CD4-positive, alpha-beta memory T cell (primary cell): ENCODE results near the gene MPL. TPM values are rescaled to one million over a fixed set of nuclear protein-coding genes. Genes with fewer than 3 reads are reported as not detected.
A peak's percentile ranks its signal among the peaks of the same experiment; 100 is the strongest.

Experiments
- CTCF ChIA-PET: fragments of 350-600 bp; sonication (Branson Sonifier 250); formaldehyde crosslinking; loops from one replicate; lab custom pipeline; 2021; ENCODE audit warnings: inconsistent platforms; ENCODE audit not compliant: partially characterized antibody; lab: Charles Lee
- POLR2A ChIA-PET: fragments of 350-600 bp; sonication (Branson Sonifier 250); formaldehyde crosslinking; loops from one replicate; lab custom pipeline; 2021; ENCODE audit not compliant: partially characterized antibody; lab: Charles Lee
- DNase-seq, 5 donors: peaks; one replicate each; pipeline versions ENCODE4 v3.0.0 to v3.0.0-alpha.2; 2020 to 2022; ENCODE audit warnings: mixed read lengths in 1 of 5
- H3K27ac ChIP-seq: one replicate; pipeline ENCODE4 v1.7.0; 2013; ENCODE audit warnings: low read depth, low read length
- H3K27me3 ChIP-seq: 2 replicates; pipeline ENCODE4 v1.7.0; 2013; ENCODE audit warnings: mild to moderate bottlenecking, low read length, moderate library complexity; ENCODE audit not compliant: insufficient read depth
- H3K36me3 ChIP-seq: 2 replicates; pipeline ENCODE4 v1.7.0; 2013; ENCODE audit warnings: mild to moderate bottlenecking, low read length, moderate library complexity; ENCODE audit not compliant: insufficient read depth
- H3K4me1 ChIP-seq: 2 replicates; pipeline ENCODE4 v1.7.0; 2013; ENCODE audit warnings: mild to moderate bottlenecking, low read length, moderate library complexity; ENCODE audit not compliant: insufficient read depth
- H3K4me3 ChIP-seq, 2 donors: one replicate each; pipeline ENCODE4 v1.7.0; 2013; ENCODE audit warnings: low read length in 2 of 2, mild to moderate bottlenecking in 1 of 2
- H3K9me3 ChIP-seq, 2 donors: one replicate each; pipeline ENCODE4 v1.7.0; 2013; ENCODE audit warnings: low read length in 2 of 2, control low read depth in 1 of 2; ENCODE audit not compliant: control insufficient read depth in 1 of 2
- H3K27ac Mint-ChIP-seq, 7 donors: one replicate each; pipeline ENCODE4 v1.8.0; 2020 to 2021; ENCODE audit warnings: mixed read lengths in 7 of 7, mild to moderate bottlenecking in 6 of 7, inconsistent platforms in 3 of 7, moderate library complexity in 3 of 7
- H3K27me3 Mint-ChIP-seq, 2 donors: one replicate each; pipeline ENCODE4 v1.8.0; 2020 to 2021; ENCODE audit warnings: mixed read lengths in 2 of 2
- H3K36me3 Mint-ChIP-seq, 2 donors: one replicate each; pipeline ENCODE4 v1.8.0; 2020 to 2021; ENCODE audit warnings: mixed read lengths in 2 of 2, inconsistent platforms in 1 of 2, mild to moderate bottlenecking in 1 of 2
- H3K4me1 Mint-ChIP-seq, 4 donors: one replicate each; pipeline ENCODE4 v1.8.0; 2020 to 2021; ENCODE audit warnings: mixed read lengths in 4 of 4, mild to moderate bottlenecking in 1 of 4
- H3K4me3 Mint-ChIP-seq, 8 donors: one replicate each; pipeline ENCODE4 v1.8.0; 2020 to 2021; ENCODE audit warnings: mixed read lengths in 8 of 8, mild to moderate bottlenecking in 7 of 8, moderate library complexity in 6 of 8, inconsistent platforms in 3 of 8
- H3K9me3 Mint-ChIP-seq, 8 donors: one replicate each; pipeline ENCODE4 v1.8.0; 2020 to 2021; ENCODE audit warnings: mixed read lengths in 8 of 8, mild to moderate bottlenecking in 5 of 8, inconsistent platforms in 3 of 8, moderate library complexity in 1 of 8
- intact Hi-C: fragments of 100-400 bp; cut with micrococcal nuclease; formaldehyde crosslinking; loops from one replicate; pipeline ENCODE4 v1.15.1; 2023
- polyA plus RNA-seq, 2 donors: library from polyadenylated mRNA; unstranded; fragments of 300-500 nt; fragmentation: Illumina TruSeq; gene quantifications; one replicate each; pipeline ENCODE4 v1.2.3, GENCODE V29; 2021
- total RNA-seq, 2 experiments: library from RNA; stranded (reverse); gene quantifications; one replicate each; pipeline ENCODE4 v1.2.3, GENCODE V29; 2021

The MPL gene
- total and polyA plus RNA-seq, 4 experiments from 2014 or later = not detected

DNA sequence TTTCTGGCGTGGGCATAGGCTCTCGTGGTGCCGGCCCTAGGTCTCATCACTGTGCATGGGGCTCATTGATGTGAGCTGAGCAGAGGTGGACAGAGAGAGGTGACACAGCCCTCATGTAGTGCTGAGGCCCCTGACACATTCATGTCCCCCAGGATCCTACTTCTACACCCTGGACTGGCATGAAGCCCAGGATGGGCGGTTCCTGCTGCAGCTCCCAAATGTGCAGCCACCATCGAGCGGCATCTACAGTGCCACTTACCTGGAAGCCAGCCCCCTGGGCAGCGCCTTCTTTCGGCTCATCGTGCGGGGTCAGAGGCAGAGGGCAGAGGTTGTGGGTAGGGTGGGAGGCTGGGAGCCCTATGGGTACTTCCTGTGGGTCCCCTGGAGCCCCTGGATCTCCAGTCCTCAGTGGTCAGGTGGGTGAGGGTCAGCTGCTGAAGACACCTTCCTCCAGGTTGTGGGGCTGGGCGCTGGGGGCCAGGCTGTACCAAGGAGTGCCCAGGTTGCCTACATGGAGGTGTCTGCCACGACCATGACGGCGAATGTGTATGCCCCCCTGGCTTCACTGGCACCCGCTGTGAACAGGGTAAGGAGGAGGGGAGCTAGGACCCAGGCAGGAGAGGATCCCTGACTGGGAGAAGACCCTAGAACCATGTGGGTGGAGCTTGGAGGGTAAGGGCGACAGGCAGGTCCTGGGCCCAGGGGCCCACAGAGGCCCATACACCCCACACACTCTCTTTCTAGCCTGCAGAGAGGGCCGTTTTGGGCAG is 30.7 kb upstream of the MPL start:
- H3K4me1 ChIP-seq = no peaks in the 10 kb centered on the region
- H3K9me3 Mint-ChIP-seq = peaks cover 0 to 3% (median 0%) of the 10 kb centered on the region in 8 donors
- DNase-seq = no peak
- no peak overlapping the region for H3K27ac ChIP-seq
- H3K27me3 Mint-ChIP-seq = peaks cover 2 to 4% of the 10 kb centered on the region in 2 donors
- no peaks in the 10 kb centered on the region for H3K27me3 ChIP-seq
- peak overlapping the region in 1 of 7 donors; percentile 64 for H3K27ac Mint-ChIP-seq
- CTCF ChIA-PET = no interaction called here
- no peak overlapping the region for H3K4me3 ChIP-seq
- no peaks in the 10 kb centered on the region for H3K36me3 Mint-ChIP-seq
- H3K4me1 Mint-ChIP-seq = no peaks in the 10 kb centered on the region
- H3K9me3 ChIP-seq = no peaks in the 10 kb centered on the region
- no peaks in the 10 kb centered on the region for H3K36me3 ChIP-seq
- intact Hi-C loops = no loop called here
- POLR2A ChIA-PET = no interaction called here
- H3K4me3 Mint-ChIP-seq = no peak overlapping the region

DNA sequence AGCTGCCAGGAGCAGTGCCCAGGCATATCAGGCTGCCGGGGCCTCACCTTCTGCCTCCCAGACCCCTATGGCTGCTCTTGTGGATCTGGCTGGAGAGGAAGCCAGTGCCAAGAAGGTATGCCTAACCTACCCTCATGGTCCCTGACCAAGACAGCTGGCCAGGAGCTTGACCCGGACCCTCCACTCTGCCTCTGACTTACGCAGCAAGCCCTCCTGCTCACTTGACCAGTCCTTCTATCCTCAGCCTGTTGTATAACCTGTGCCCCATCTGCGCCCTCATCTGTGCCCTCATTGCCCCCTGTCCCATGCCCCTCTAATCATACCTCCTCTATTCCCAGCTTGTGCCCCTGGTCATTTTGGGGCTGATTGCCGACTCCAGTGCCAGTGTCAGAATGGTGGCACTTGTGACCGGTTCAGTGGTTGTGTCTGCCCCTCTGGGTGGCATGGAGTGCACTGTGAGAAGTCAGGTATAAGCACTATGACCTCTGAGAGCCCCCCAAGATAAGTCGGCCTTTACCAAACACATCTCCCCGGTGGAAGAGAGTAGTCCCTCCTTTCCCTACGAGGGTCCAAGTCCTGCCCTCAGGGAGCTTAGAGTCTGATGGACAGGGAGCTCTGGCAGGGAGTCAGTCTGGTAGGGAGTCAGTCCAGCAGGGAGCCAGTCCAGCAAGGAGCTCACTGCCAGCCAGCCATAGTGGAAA is 30.0 kb upstream of the MPL start:
- no peak overlapping the region for H3K4me3 ChIP-seq
- no peaks in the 10 kb centered on the region for H3K36me3 ChIP-seq
- H3K9me3 Mint-ChIP-seq = peaks cover 0 to 3% (median 0%) of the 10 kb centered on the region in 8 donors
- peak overlapping the region in 1 of 7 donors; percentile 16 for H3K27ac Mint-ChIP-seq
- no peaks in the 10 kb centered on the region for H3K36me3 Mint-ChIP-seq
- ChIA-PET POLR2A (no interaction called here), CTCF (no interaction called here)
- no peak for DNase-seq
- peaks cover 2 to 4% of the 10 kb centered on the region in 2 donors for H3K27me3 Mint-ChIP-seq
- no peaks in the 10 kb centered on the region for H3K27me3 ChIP-seq
- no peaks in the 10 kb centered on the region for H3K4me1 Mint-ChIP-seq
- intact Hi-C loops = no loop called here
- peak overlapping the region in 1 of 8 donors; percentile 56 for H3K4me3 Mint-ChIP-seq
- H3K9me3 ChIP-seq = no peaks in the 10 kb centered on the region
- H3K27ac ChIP-seq = no peak overlapping the region
- no peaks in the 10 kb centered on the region for H3K4me1 ChIP-seq

- no peaks in the 10 kb centered on the region for H3K4me1 ChIP-seq
- Mint-ChIP-seq H3K4me1 (no peaks in the 10 kb centered on the region), H3K9me3 (peaks cover 0 to 3% (median 0%) of the 10 kb centered on the region in 8 donors), H3K27ac (no peak overlapping the region), H3K36me3 (no peaks in the 10 kb centered on the region), H3K4me3 (no peak overlapping the region), H3K27me3 (peaks cover 2 to 4% of the 10 kb centered on the region in 2 donors)
- no peak overlapping the region for H3K4me3 ChIP-seq
- POLR2A ChIA-PET = no interaction called here
- no peaks in the 10 kb centered on the region for H3K27me3 ChIP-seq
- H3K36me3 ChIP-seq = no peaks in the 10 kb centered on the region
- CTCF ChIA-PET = no interaction called here
- no peak overlapping the region for H3K27ac ChIP-seq
- DNase-seq = no peak
- H3K9me3 ChIP-seq = no peaks in the 10 kb centered on the region
- intact Hi-C loops = no loop called here
These were observed 28.8 kb upstream of the MPL start for GRCh38 chr1:43308635-43309404.

GRCh38 chr1:43309405-43310025 is 28.1 kb upstream of the MPL start:
- Mint-ChIP-seq H3K36me3 (no peaks in the 10 kb centered on the region), H3K27ac (peak overlapping the region in 1 of 7 donors; percentile 81), H3K4me3 (no peak overlapping the region), H3K27me3 (peaks cover 2 to 4% of the 10 kb centered on the region in 2 donors), H3K4me1 (no peaks in the 10 kb centered on the region), H3K9me3 (peaks cover 0 to 3% (median 0%) of the 10 kb centered on the region in 8 donors)
- POLR2A ChIA-PET = no interaction called here
- Histone ChIP-seq H3K36me3 (no peaks in the 10 kb centered on the region), H3K27me3 (no peaks in the 10 kb centered on the region), H3K4me3 (no peak overlapping the region), H3K9me3 (no peaks in the 10 kb centered on the region), H3K4me1 (no peaks in the 10 kb centered on the region), H3K27ac (no peak overlapping the region)
- CTCF ChIA-PET = no interaction called here
- intact Hi-C loops = no loop called here
- DNase-seq = no peak

DNA sequence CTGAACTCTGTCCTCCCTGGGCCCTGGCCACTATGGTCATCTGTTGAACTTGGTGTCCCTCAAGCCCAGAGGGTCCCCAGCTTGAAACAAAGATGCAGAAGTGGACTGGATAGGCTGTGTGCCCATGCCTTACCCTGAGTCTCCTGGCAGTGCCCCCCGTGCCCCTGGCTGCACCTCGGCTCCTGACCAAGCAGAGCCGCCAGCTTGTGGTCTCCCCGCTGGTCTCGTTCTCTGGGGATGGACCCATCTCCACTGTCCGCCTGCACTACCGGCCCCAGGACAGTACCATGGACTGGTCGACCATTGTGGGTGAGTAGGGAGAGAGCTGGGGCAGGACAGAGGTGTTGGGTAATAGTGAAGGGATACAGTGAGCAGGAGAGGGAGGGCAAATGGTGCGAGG is 26.1 kb upstream of the MPL start:
- Mint-ChIP-seq H3K9me3 (peaks cover 0 to 3% (median 0%) of the 10 kb centered on the region in 8 donors), H3K27me3 (peaks cover 2 to 4% of the 10 kb centered on the region in 2 donors), H3K36me3 (no peaks in the 10 kb centered on the region), H3K27ac (no peak overlapping the region), H3K4me3 (no peak overlapping the region), H3K4me1 (no peaks in the 10 kb centered on the region)
- H3K4me3 ChIP-seq = no peak overlapping the region
- H3K27ac ChIP-seq = no peak overlapping the region
- H3K4me1 ChIP-seq = no peaks in the 10 kb centered on the region
- intact Hi-C loops = no loop called here
- DNase-seq = no peak
- CTCF ChIA-PET = no interaction called here
- no peaks in the 10 kb centered on the region for H3K9me3 ChIP-seq
- H3K36me3 ChIP-seq = no peaks in the 10 kb centered on the region
- POLR2A ChIA-PET = no interaction called here
- H3K27me3 ChIP-seq = no peaks in the 10 kb centered on the region

GRCh38 chr1:43312212-43312623 is 25.4 kb upstream of the MPL start:
- H3K4me3 Mint-ChIP-seq = no peak overlapping the region
- POLR2A ChIA-PET = no interaction called here
- H3K27ac ChIP-seq = no peak overlapping the region
- CTCF ChIA-PET = no interaction called here
- no peak overlapping the region for H3K4me3 ChIP-seq
- H3K9me3 ChIP-seq = no peaks in the 10 kb centered on the region
- H3K36me3 Mint-ChIP-seq = no peaks in the 10 kb centered on the region
- H3K9me3 Mint-ChIP-seq = peaks cover 0 to 3% (median 0%) of the 10 kb centered on the region in 8 donors
- H3K27ac Mint-ChIP-seq = peak overlapping the region in 1 of 7 donors; percentile 53
- no peaks in the 10 kb centered on the region for H3K4me1 ChIP-seq
- H3K36me3 ChIP-seq = no peaks in the 10 kb centered on the region
- intact Hi-C loops = no loop called here
- no peaks in the 10 kb centered on the region for H3K4me1 Mint-ChIP-seq
- H3K27me3 ChIP-seq = no peaks in the 10 kb centered on the region
- peaks cover 2 to 4% of the 10 kb centered on the region in 2 donors for H3K27me3 Mint-ChIP-seq
- DNase-seq = no peak
